ENCODE data around the gene DAPL1. TPM values are rescaled to one million over a fixed set of nuclear protein-coding genes. Genes with fewer than 3 reads are reported as not detected.

Gene DAPL1
- total and polyA plus RNA-seq, 8 donors, result 1.4 to 138 TPM; not detected in 6

DNA sequence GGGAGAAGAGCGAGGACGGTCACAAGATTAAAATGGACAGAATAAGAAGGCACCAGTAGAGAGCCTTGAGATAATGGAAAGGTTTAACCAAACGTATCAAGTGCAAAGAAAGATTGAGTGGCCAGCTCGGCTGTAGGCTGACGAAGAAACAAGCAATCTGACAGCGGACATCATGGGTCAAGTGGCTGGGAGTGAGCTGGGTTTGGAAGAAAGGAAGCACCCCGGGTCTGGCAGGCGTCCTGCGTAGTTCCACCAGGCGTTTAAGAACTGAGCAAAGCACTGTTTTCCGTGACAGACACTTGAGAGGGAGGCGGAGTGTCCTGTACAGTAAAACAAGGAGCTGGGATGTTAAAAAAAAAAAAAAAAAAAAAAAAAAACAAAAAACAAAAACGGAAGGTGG is 27.1 kb downstream of the DAPL1 start:
- Histone ChIP-seq H3K36me3 (no peaks in the 10 kb centered on the region), H3K4me3 (no peak overlapping the region), H3K4me1 (no peaks in the 10 kb centered on the region), H3K27ac (no peak overlapping the region), H3K27me3 (no peaks in the 10 kb centered on the region), H3K9me3 (no peaks in the 10 kb centered on the region)
- DNase-seq, result no peak
- intact Hi-C loops (cut with DNase I; ENCODE audit: low total_unique reads), result no loop called here
- 66 to 84% (median 75%) methylated on average over 13 of the region's 13 CpGs for WGBS, 5 donors
- no peak for TF ChIP-seq EP300 (IDR thresholded peaks at IDR 0.05)
- TF ChIP-seq POLR2A (IDR thresholded peaks at IDR 0.05), result no peak
- no peak for TF ChIP-seq CTCF (IDR thresholded peaks at IDR 0.05)

- Histone ChIP-seq H3K4me3 (no peak overlapping the region), H3K36me3 (no peaks in the 10 kb centered on the region), H3K4me1 (peaks cover 0 to 8% (median 3%) of the 10 kb centered on the region in 4 donors), H3K27me3 (no peaks in the 10 kb centered on the region), H3K27ac (no peak overlapping the region), H3K9me3 (no peaks in the 10 kb centered on the region)
- no peak for TF ChIP-seq EP300 (IDR thresholded peaks at IDR 0.05)
- TF ChIP-seq POLR2AphosphoS5 (IDR thresholded peaks at IDR 0.05), result no peak
- no peak for TF ChIP-seq POLR2A (IDR thresholded peaks at IDR 0.05)
- no peak for TF ChIP-seq CTCF (IDR thresholded peaks at IDR 0.05)
- DNase-seq, result no peak
- WGBS, 5 donors, result 67 to 80% (median 75%) methylated on average over 10 of the region's 10 CpGs
- intact Hi-C loops (cut with DNase I; ENCODE audit: low total_unique reads), result no loop called here
Observed at GRCh38 chr2:158823486-158824237, 28.5 kb downstream of the DAPL1 start.

GRCh38 chr2:158825021-158825420 is 29.9 kb downstream of the DAPL1 start:
- 89 to 99% (median 95%) methylated on average over 3 of the region's 3 CpGs for WGBS, 5 donors
- intact Hi-C loops (cut with DNase I; ENCODE audit: low total_unique reads), result no loop called here
- Histone ChIP-seq H3K4me3 (no peak overlapping the region), H3K9me3 (no peaks in the 10 kb centered on the region), H3K4me1 (peaks cover 0 to 17% (median 5%) of the 10 kb centered on the region in 4 donors), H3K27ac (no peak overlapping the region), H3K36me3 (no peaks in the 10 kb centered on the region), H3K27me3 (no peaks in the 10 kb centered on the region)
- TF ChIP-seq EP300 (IDR thresholded peaks at IDR 0.05) (no peak), POLR2A (IDR thresholded peaks at IDR 0.05) (no peak), POLR2AphosphoS5 (IDR thresholded peaks at IDR 0.05) (no peak), CTCF (IDR thresholded peaks at IDR 0.05) (no peak)
- no peak for DNase-seq

- no peak for DNase-seq
- TF ChIP-seq POLR2AphosphoS5 (IDR thresholded peaks at IDR 0.05), result no peak
- TF ChIP-seq EP300 (IDR thresholded peaks at IDR 0.05), result no peak
- TF ChIP-seq POLR2A (IDR thresholded peaks at IDR 0.05), result no peak
- TF ChIP-seq CTCF (IDR thresholded peaks at IDR 0.05), result no peak
- intact Hi-C loops (cut with DNase I; ENCODE audit: low total_unique reads), result no loop called here
- WGBS, 5 donors, result 92 to 97% (median 94%) methylated on average over 3 of the region's 3 CpGs
- Histone ChIP-seq H3K4me3 (no peak overlapping the region), H3K9me3 (no peaks in the 10 kb centered on the region), H3K27ac (no peak overlapping the region), H3K36me3 (no peaks in the 10 kb centered on the region), H3K27me3 (no peaks in the 10 kb centered on the region), H3K4me1 (peaks cover 0 to 17% (median 5%) of the 10 kb centered on the region in 4 donors)
Observed at GRCh38 chr2:158826965-158827364, 31.8 kb downstream of the DAPL1 start.

All from stomach (tissue), 9 donors.